ENCODE data around the gene PRSS8. TPM values are rescaled to one million over a fixed set of nuclear protein-coding genes. Genes with fewer than 3 reads are reported as not detected.

The PRSS8 gene
- polyA plus RNA-seq, 1 donor from 2014 or later, result not detected

- TF ChIP-seq POLR2AphosphoS5 (IDR thresholded peaks at IDR 0.05), result no peak
- TF ChIP-seq SMC3 (conservative IDR thresholded peaks at IDR 0.05; ENCODE audit: poor library complexity), result no peak
- TF ChIP-seq MXI1 (conservative IDR thresholded peaks at IDR 0.05; ENCODE audit: poor library complexity, severe bottlenecking), result no peak
- TF ChIP-seq TAF1 (IDR thresholded peaks at IDR 0.05; ENCODE audit: low read depth), result no peak
- no peak for TF ChIP-seq EZH2 (IDR thresholded peaks at IDR 0.05; ENCODE audit: borderline replicate concordance, insufficient read depth, low read length, poor library complexity, severe bottlenecking)
- TF ChIP-seq EP300 (conservative IDR thresholded peaks at IDR 0.05; ENCODE audit: poor library complexity, severe bottlenecking), result no peak
- no peaks in the 10 kb centered on the region for H3K27me3 ChIP-seq (ENCODE audit: insufficient read depth, low read depth, low read length)
- no peak overlapping the region for H3K9ac ChIP-seq (ENCODE audit: low read length)
- no peaks in the 10 kb centered on the region for H4K20me1 ChIP-seq (ENCODE audit: insufficient read depth)
- H3K4me2 ChIP-seq (ENCODE audit: low read length), result no peak overlapping the region
- H3F3A ChIP-seq (ENCODE audit: insufficient read depth, low read length, poor library complexity, severe bottlenecking), result no peaks in the 10 kb centered on the region
- no peak overlapping the region for H3K27ac ChIP-seq (ENCODE audit: low read length)
- H2AFZ ChIP-seq (ENCODE audit: low read depth, low read length), result no peak overlapping the region
- no peaks in the 10 kb centered on the region for H3K9me3 ChIP-seq (ENCODE audit: low read length)
- no peaks in the 10 kb centered on the region for H3K9me2 ChIP-seq (ENCODE audit: insufficient read depth, low read length)
- no peak overlapping the region for H3K4me3 ChIP-seq (ENCODE audit: low read length)
- H3K79me2 ChIP-seq (replicated peaks; ENCODE audit: insufficient read depth, low read length), result no peaks in the 10 kb centered on the region
- peaks cover 5% of the 10 kb centered on the region for H3K36me3 ChIP-seq (ENCODE audit: insufficient read depth, low read length)
These were observed 50.1 kb downstream of the PRSS8 start for GRCh38 chr16:31085411-31085810.

DNA sequence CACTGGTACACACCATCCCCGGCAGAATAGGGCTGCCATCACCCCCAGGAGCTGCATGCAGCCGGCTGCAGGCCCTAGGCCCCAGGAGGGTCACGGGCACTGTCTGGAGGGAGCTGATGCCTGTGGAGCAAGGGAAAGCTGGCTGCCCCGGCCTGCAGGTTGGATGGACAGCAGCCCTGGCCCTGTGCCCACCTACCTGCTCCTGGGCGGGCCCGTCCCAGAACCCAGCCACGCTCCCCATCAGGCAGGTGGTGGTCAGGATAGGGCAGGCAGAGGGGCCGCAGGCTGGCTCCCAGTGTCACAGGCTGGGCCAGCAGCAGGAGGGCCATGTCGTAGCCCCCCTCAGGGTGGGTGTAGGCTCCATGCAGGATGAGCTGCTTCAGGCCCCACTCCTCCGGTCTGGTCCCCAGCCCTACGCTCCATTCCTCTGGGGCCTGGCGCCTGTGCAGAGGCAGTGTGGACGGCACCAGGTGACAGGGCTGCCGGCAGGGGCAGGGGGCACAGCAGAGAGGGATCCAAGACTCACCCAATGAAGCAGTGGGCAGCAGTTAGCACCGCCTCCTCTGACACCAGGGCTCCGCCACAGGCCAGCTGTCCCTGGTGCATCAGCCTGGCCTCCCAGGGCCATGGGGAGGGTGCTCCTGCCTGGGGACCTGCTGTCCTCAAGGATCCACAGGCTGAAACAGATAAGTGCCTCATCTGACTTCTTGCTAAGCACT lies 50.8 kb downstream of the PRSS8 start:
- Histone ChIP-seq H3K9me3 (ENCODE audit: low read length) (no peaks in the 10 kb centered on the region), H2AFZ (ENCODE audit: low read depth, low read length) (no peak overlapping the region), H3K4me3 (ENCODE audit: low read length) (no peak overlapping the region), H3K9me2 (ENCODE audit: insufficient read depth, low read length) (no peaks in the 10 kb centered on the region), H3K36me3 (ENCODE audit: insufficient read depth, low read length) (peaks cover 5% of the 10 kb centered on the region), H3K4me2 (ENCODE audit: low read length) (no peak overlapping the region), H3K27me3 (ENCODE audit: insufficient read depth, low read depth, low read length) (no peaks in the 10 kb centered on the region), H3K79me2 (replicated peaks; ENCODE audit: insufficient read depth, low read length) (no peaks in the 10 kb centered on the region), H4K20me1 (ENCODE audit: insufficient read depth) (no peaks in the 10 kb centered on the region), H3K27ac (ENCODE audit: low read length) (no peak overlapping the region), H3K9ac (ENCODE audit: low read length) (no peak overlapping the region), H3F3A (ENCODE audit: insufficient read depth, low read length, poor library complexity, severe bottlenecking) (no peaks in the 10 kb centered on the region)
- TF ChIP-seq, protein P1, sequence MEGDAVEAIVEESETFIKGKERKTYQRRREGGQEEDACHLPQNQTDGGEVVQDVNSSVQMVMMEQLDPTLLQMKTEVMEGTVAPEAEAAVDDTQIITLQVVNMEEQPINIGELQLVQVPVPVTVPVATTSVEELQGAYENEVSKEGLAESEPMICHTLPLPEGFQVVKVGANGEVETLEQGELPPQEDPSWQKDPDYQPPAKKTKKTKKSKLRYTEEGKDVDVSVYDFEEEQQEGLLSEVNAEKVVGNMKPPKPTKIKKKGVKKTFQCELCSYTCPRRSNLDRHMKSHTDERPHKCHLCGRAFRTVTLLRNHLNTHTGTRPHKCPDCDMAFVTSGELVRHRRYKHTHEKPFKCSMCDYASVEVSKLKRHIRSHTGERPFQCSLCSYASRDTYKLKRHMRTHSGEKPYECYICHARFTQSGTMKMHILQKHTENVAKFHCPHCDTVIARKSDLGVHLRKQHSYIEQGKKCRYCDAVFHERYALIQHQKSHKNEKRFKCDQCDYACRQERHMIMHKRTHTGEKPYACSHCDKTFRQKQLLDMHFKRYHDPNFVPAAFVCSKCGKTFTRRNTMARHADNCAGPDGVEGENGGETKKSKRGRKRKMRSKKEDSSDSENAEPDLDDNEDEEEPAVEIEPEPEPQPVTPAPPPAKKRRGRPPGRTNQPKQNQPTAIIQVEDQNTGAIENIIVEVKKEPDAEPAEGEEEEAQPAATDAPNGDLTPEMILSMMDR (IDR thresholded peaks at IDR 0.05; ENCODE audit: poor library complexity, severe bottlenecking), result no peak
- no peak for TF ChIP-seq MXI1 (conservative IDR thresholded peaks at IDR 0.05; ENCODE audit: poor library complexity, severe bottlenecking)
- TF ChIP-seq EZH2 (IDR thresholded peaks at IDR 0.05; ENCODE audit: borderline replicate concordance, insufficient read depth, low read length, poor library complexity, severe bottlenecking), result no peak
- TF ChIP-seq SMC3 (conservative IDR thresholded peaks at IDR 0.05; ENCODE audit: poor library complexity), result no peak
- TF ChIP-seq EP300 (conservative IDR thresholded peaks at IDR 0.05; ENCODE audit: poor library complexity, severe bottlenecking), result no peak
- no peak for TF ChIP-seq TAF1 (IDR thresholded peaks at IDR 0.05; ENCODE audit: low read depth)
- no peak for TF ChIP-seq POLR2AphosphoS5 (IDR thresholded peaks at IDR 0.05)
- TF ChIP-seq RAD21 (conservative IDR thresholded peaks at IDR 0.05), result no peak
- TF ChIP-seq, protein P2, sequence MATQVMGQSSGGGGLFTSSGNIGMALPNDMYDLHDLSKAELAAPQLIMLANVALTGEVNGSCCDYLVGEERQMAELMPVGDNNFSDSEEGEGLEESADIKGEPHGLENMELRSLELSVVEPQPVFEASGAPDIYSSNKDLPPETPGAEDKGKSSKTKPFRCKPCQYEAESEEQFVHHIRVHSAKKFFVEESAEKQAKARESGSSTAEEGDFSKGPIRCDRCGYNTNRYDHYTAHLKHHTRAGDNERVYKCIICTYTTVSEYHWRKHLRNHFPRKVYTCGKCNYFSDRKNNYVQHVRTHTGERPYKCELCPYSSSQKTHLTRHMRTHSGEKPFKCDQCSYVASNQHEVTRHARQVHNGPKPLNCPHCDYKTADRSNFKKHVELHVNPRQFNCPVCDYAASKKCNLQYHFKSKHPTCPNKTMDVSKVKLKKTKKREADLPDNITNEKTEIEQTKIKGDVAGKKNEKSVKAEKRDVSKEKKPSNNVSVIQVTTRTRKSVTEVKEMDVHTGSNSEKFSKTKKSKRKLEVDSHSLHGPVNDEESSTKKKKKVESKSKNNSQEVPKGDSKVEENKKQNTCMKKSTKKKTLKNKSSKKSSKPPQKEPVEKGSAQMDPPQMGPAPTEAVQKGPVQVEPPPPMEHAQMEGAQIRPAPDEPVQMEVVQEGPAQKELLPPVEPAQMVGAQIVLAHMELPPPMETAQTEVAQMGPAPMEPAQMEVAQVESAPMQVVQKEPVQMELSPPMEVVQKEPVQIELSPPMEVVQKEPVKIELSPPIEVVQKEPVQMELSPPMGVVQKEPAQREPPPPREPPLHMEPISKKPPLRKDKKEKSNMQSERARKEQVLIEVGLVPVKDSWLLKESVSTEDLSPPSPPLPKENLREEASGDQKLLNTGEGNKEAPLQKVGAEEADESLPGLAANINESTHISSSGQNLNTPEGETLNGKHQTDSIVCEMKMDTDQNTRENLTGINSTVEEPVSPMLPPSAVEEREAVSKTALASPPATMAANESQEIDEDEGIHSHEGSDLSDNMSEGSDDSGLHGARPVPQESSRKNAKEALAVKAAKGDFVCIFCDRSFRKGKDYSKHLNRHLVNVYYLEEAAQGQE (IDR thresholded peaks at IDR 0.05; ENCODE audit: borderline replicate concordance), result no peak

Measured in neural cell (in vitro differentiated cells).